ENCODE results near the gene KLHL40. TPM values are rescaled to one million over a fixed set of nuclear protein-coding genes. Genes with fewer than 3 reads are reported as not detected.
A peak's percentile ranks its signal among the peaks of the same experiment; 100 is the strongest.

KLHL40 gene
- total RNA-seq, 8 experiments from 2014 or later: 0.05 to 0.38 (median 0.15) TPM; not detected in 5

DNA sequence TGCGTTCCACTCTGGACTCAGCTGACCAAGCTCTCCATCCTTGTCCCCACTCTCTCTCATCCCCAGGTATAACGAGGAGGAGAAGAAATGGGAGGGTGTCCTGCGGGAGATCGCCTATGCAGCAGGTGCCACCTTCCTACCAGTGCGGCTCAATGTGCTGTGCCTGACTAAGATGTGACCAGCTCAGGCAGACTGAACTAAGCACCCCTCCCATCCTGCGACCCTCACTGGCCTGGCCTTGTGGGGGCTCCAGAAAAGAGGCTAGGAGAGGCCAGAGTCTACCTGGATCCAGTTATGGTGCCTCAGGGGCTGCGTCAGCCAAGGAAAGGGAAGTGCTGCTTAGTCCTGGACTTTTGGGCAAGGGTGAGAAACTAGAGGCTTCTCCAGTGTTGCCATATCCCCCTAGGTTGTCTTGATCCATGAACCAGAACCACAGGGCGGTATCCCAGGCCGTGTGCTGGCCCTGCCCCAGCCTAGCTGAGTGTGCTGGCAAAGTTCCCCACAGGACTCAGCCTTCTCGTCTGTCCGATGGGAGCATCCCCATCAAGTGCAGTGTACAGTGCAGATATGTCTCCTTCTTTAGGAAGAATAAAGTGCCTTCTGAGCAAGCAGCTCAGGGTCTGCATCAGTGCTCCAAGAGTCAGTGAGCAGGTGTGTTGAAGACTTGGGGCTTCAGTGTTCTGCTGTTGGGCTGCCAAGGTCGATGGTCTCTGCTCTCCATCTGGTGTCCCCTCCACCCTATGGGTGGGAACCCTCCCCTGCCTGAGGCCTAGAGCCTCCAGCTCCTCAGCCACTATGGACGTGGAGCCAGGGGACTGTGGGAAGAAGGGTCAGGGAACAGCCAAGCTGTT is 6.7 kb downstream of the KLHL40 start:
- no peak overlapping the region for H3K27ac ChIP-seq
- 0 to 100% (median 69%) methylated on average over 1 to 5 of the region's 13 CpGs; no CpG with 5 or more reads in 2 of the 10 experiments for WGBS, 10 experiments
- no peak for ATAC-seq (replicated peaks in 6 of 8)
- H3K4me3 ChIP-seq: no peak overlapping the region
- in situ Hi-C loops (cut with MboI; ENCODE audit: low pct_unique_long_range_greater_than_20kb in 2 of 9, low sequenced_read_pairs in 9 of 9, unreplicated experiment in 9 of 9): no loop called here
- no peaks in the 10 kb centered on the region for H3K4me1 ChIP-seq (replicated peaks in 1 of 2)

GRCh38 chr3:42692667-42693529 is 7.6 kb downstream of the KLHL40 start:
- Histone ChIP-seq H3K4me1 (replicated peaks in 1 of 2) (no peaks in the 10 kb centered on the region), H3K4me3 (no peak overlapping the region), H3K27ac (no peak overlapping the region)
- in situ Hi-C loops (cut with MboI; ENCODE audit: low pct_unique_long_range_greater_than_20kb in 2 of 9, low sequenced_read_pairs in 9 of 9, unreplicated experiment in 9 of 9): no loop called here
- peak in 2 of 8 experiments; percentile 24 for ATAC-seq (replicated peaks in 6 of 8)
- 20 to 100% (median 80%) methylated on average over 1 to 6 of the region's 17 CpGs; no CpG with 5 or more reads in 1 of the 10 experiments for WGBS, 10 experiments

DNA sequence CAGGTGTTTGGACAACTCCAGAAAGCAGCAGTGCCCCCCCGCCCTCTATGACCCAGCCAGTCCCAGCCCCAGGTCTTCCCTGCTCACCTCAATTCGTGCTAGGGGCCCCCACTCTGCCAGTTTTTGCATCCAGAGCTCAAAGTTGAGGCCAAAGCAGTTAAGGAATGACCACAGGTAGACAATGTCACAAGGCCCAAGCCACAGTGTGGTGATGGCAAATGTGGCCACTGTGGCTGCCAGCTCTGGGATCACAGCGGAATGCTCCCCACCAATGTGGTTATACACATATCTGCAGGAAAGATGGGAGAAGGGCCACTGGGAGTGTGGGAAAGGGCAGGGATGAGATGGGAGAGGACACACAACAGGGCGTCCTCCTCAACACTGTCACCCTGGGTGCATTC is 8.2 kb downstream of the KLHL40 start:
- Histone ChIP-seq H3K27ac (no peak overlapping the region), H3K4me1 (replicated peaks in 1 of 2) (no peaks in the 10 kb centered on the region)
- in situ Hi-C loops (cut with MboI; ENCODE audit: low pct_unique_long_range_greater_than_20kb in 2 of 9, low sequenced_read_pairs in 9 of 9, unreplicated experiment in 9 of 9): no loop called here

GRCh38 chr3:42694366-42694765 is 9.0 kb downstream of the KLHL40 start:
- H3K27ac ChIP-seq: no peak overlapping the region
- no peak for ATAC-seq (replicated peaks in 6 of 8)
- in situ Hi-C loops (cut with MboI; ENCODE audit: low pct_unique_long_range_greater_than_20kb in 2 of 9, low sequenced_read_pairs in 9 of 9, unreplicated experiment in 9 of 9): no loop called here
- H3K4me3 ChIP-seq: no peak overlapping the region
- no peaks in the 10 kb centered on the region for H3K4me1 ChIP-seq (replicated peaks in 1 of 2)

More for the DNA sequence above, 8.2 kb downstream of the KLHL40 start:
- no peak overlapping the region for H3K4me3 ChIP-seq
- 0 to 100% (median 90%) methylated on average over 1 to 2 of the region's 4 CpGs; no CpG with 5 or more reads in 4 of the 10 experiments for WGBS, 10 experiments
- no peak for ATAC-seq (replicated peaks in 6 of 8)

DNA sequence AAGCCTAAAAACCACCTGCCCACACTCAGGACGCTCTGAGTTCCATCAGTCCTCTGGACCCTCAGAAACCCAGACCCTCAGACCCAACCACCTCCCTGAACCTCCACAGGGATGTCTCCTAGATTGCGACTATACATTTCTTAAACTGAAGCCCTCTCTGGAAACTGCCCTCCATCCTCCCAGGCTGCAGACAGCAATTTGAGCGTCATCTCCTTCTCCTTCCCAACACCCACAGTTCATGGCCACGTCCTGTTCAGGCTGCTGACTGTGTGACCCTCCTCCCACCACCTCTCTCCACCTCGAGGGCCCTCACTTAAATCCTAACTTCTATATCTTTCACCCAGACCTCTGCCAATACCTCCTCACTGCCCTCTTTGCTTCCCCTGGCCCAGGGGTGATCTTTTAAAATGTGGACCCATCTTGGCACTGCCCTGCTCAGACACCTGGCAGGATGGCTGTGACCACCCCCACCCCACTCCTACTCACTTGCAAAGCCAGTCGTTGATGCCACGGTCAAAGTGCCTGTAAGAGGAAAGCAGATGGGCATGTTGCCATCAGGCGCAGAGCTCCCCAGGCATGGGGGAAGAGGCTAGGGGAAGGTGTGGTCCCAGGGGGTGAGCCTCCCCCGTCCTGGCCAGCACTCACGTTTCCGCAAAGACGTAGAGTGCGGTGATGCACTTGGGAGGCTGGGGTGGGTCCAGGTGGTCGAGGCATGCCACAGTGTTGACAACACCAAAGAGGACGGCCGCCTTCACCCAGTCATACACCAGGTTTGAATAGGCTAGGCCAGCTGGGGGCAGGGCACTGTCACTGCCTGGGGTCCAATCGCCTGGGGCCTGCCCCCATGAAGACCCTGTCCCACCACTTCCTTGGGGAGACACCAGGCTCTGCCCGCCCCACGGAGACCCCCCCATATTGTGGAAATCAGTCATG is 11.3 kb downstream of the KLHL40 start:
- peaks cover 0 to 2% of the 10 kb centered on the region in 2 donors for H3K4me1 ChIP-seq (replicated peaks in 1 of 2)
- WGBS, 10 experiments: 0 to 90% (median 49%) methylated on average over 1 to 6 of the region's 19 CpGs; no CpG with 5 or more reads in 3 of the 10 experiments
- ATAC-seq (replicated peaks in 6 of 8): no peak
- no peak overlapping the region for H3K27ac ChIP-seq
- no peak overlapping the region for H3K4me3 ChIP-seq
- in situ Hi-C loops (cut with MboI; ENCODE audit: low pct_unique_long_range_greater_than_20kb in 2 of 9, low sequenced_read_pairs in 9 of 9, unreplicated experiment in 9 of 9): no loop called here

GRCh38 chr3:42697289-42698051 is 12.1 kb downstream of the KLHL40 start:
- in situ Hi-C loops (cut with MboI; ENCODE audit: low pct_unique_long_range_greater_than_20kb in 2 of 9, low sequenced_read_pairs in 9 of 9, unreplicated experiment in 9 of 9): no loop called here
- Histone ChIP-seq H3K4me3 (no peak overlapping the region), H3K27ac (no peak overlapping the region), H3K4me1 (replicated peaks in 1 of 2) (peaks cover 0 to 7% of the 10 kb centered on the region in 2 donors)
- no peak for ATAC-seq (replicated peaks in 6 of 8)
- WGBS, 10 experiments: 30 to 79% (median 65%) methylated on average over 1 to 9 of the region's 18 CpGs; no CpG with 5 or more reads in 6 of the 10 experiments

- no peak for ATAC-seq (replicated peaks in 6 of 8)
- Histone ChIP-seq H3K4me1 (replicated peaks in 1 of 2) (peaks cover 2 to 11% of the 10 kb centered on the region in 2 donors), H3K27ac (no peak overlapping the region), H3K4me3 (no peak overlapping the region)
- WGBS, 10 experiments: 28 to 100% (median 80%) methylated on average over 1 to 3 of the region's 7 CpGs; no CpG with 5 or more reads in 6 of the 10 experiments
- in situ Hi-C loops (cut with MboI; ENCODE audit: low pct_unique_long_range_greater_than_20kb in 2 of 9, low sequenced_read_pairs in 9 of 9, unreplicated experiment in 9 of 9): no loop called here
Observed at GRCh38 chr3:42698216-42698910, 13.0 kb downstream of the KLHL40 start.

- no peak overlapping the region for H3K4me3 ChIP-seq
- in situ Hi-C loops (cut with MboI; ENCODE audit: low pct_unique_long_range_greater_than_20kb in 2 of 9, low sequenced_read_pairs in 9 of 9, unreplicated experiment in 9 of 9): no loop called here
- no peak for ATAC-seq (replicated peaks in 6 of 8)
- WGBS, 10 experiments: 33 to 100% (median 60%) methylated on average over 1 to 2 of the region's 9 CpGs; no CpG with 5 or more reads in 5 of the 10 experiments
- no peak overlapping the region for H3K27ac ChIP-seq
- H3K4me1 ChIP-seq (replicated peaks in 1 of 2): peaks cover 2 to 11% of the 10 kb centered on the region in 2 donors
Observed at GRCh38 chr3:42698911-42699230, 13.5 kb downstream of the KLHL40 start.

DNA sequence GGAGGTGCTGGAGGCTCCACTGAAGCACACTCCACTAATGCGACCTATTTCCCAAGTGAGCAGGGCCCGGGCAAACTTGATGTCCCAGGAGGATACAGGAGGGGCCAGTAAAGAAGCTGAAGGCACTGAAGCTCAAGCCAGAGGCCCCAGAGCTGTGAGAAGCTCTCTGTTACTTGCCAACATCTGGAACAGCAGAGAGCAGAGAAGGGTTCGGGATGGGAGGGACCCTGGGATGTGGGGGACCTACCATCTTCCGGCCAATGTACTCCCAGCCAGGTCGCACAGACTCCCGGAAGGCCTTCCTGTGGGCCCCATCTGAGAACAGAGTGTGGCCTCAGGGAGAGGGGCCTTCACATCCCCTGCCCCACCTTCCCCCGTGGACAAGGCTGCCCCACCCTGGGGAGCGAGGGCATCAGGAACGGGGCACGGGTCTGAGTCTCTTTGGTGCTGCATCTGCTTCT is 14.2 kb downstream of the KLHL40 start:
- no peak overlapping the region for H3K4me3 ChIP-seq
- H3K4me1 ChIP-seq (replicated peaks in 1 of 2): peaks cover 2 to 11% of the 10 kb centered on the region in 2 donors
- H3K27ac ChIP-seq: no peak overlapping the region
- WGBS, 10 experiments: 40 to 100% (median 82%) methylated on average over 1 to 2 of the region's 10 CpGs; no CpG with 5 or more reads in 6 of the 10 experiments
- in situ Hi-C loops (cut with MboI; ENCODE audit: low pct_unique_long_range_greater_than_20kb in 2 of 9, low sequenced_read_pairs in 9 of 9, unreplicated experiment in 9 of 9): no loop called here
- no peak for ATAC-seq (replicated peaks in 6 of 8)

- WGBS, 10 experiments: 46 to 90% (median 60%) methylated on average over 2 to 3 of the region's 15 CpGs; no CpG with 5 or more reads in 7 of the 10 experiments
- in situ Hi-C loops (cut with MboI; ENCODE audit: low pct_unique_long_range_greater_than_20kb in 2 of 9, low sequenced_read_pairs in 9 of 9, unreplicated experiment in 9 of 9): no loop called here
- no peak overlapping the region for H3K27ac ChIP-seq
- ATAC-seq (replicated peaks in 6 of 8): no peak
- peaks cover 2 to 11% of the 10 kb centered on the region in 2 donors for H3K4me1 ChIP-seq (replicated peaks in 1 of 2)
- no peak overlapping the region for H3K4me3 ChIP-seq
Observed at GRCh38 chr3:42700366-42701288, 15.3 kb downstream of the KLHL40 start.

Measured in motor neuron (in vitro differentiated cells).